GM12873 (cell line): Measurements from ENCODE around the gene VGLL4.

Experiments
- TF ChIP-seq, protein P1 (sequence below): IDR thresholded peaks from 2 replicates; pipeline ENCODE4 v1.5.1; 2012; ENCODE audit warnings: low read depth, mild to moderate bottlenecking, moderate library complexity, low read length, control low read depth; ENCODE audit not compliant: insufficient read depth; ENCODE audit errors: missing control alignments

The VGLL4 gene

DNA sequence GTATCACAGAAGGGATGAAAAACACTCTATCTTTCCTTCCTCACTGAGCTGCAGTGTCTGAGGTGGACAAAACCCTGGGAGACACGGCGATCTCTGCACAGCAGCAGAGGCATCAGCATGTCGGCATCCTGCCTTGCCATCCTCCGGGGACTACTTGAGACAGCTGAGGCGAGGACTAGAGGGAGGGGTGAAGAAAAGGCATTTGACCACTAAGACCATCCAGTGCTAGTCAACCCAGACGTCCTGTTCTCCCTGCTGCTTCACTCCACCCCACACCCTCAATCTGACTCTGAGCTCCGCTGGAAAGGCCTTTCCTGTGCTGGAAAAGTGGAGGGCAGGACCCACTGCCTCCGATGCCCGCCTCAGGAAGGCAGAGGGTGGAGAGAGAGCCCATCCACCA, 67.3 kb downstream of the VGLL4 start:
- TF ChIP-seq, protein P1, sequence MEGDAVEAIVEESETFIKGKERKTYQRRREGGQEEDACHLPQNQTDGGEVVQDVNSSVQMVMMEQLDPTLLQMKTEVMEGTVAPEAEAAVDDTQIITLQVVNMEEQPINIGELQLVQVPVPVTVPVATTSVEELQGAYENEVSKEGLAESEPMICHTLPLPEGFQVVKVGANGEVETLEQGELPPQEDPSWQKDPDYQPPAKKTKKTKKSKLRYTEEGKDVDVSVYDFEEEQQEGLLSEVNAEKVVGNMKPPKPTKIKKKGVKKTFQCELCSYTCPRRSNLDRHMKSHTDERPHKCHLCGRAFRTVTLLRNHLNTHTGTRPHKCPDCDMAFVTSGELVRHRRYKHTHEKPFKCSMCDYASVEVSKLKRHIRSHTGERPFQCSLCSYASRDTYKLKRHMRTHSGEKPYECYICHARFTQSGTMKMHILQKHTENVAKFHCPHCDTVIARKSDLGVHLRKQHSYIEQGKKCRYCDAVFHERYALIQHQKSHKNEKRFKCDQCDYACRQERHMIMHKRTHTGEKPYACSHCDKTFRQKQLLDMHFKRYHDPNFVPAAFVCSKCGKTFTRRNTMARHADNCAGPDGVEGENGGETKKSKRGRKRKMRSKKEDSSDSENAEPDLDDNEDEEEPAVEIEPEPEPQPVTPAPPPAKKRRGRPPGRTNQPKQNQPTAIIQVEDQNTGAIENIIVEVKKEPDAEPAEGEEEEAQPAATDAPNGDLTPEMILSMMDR: no peak

DNA sequence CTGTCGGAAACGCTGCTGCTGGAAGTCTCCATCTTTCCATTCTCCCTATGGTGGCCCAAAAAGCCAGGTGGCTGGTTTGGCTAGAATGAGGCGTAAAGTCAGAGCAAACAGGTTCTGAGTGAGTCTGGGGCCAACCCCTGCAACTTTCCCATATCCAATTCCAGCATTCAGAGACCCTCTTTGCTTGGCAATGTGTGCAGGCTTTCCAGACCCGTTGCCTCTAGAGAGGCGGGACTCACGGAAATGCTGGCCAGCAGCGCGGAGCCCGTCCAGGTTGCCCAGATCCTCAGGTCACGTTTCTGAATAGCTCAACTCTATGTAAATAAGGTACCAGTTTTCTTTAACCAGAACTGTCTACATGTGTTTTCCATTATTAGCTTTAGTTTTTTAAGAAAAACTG, 68.0 kb downstream of the VGLL4 start:
- TF ChIP-seq, protein P1: no peak

DNA sequence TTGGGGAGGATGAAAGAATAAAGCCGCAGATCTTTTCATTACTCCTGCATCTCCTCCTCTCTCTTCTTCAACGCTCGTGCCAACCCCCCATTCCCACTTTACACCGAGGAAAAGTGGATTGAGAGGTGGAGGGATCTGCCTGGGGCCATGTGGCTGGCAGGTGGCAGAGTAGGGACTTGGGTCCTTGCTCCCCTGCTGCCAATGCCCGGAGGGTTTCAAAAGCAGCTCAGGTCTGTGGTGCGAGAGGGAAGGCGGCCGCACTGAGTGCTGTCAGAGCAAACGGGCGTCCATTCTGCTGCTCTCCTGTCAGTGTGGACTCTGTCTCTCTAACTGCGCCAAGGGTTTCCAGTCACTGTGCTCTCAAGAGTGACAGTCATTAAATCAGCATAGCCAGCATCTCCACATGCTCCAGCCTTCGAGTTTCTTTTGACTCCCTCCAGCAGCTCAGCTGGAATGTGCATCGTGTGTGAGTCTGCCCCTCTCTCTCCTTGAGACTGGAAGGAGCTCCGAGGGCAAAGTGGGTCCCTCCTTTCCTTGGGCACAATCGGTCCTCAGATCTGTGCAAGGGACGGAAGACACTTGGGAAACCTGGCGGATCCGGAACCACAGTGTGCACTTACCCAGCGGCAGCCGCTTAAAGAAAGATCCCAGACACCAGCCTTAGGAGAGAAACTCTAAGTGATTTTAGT, 68.6 kb downstream of the VGLL4 start:
- TF ChIP-seq, protein P1: no peak

DNA sequence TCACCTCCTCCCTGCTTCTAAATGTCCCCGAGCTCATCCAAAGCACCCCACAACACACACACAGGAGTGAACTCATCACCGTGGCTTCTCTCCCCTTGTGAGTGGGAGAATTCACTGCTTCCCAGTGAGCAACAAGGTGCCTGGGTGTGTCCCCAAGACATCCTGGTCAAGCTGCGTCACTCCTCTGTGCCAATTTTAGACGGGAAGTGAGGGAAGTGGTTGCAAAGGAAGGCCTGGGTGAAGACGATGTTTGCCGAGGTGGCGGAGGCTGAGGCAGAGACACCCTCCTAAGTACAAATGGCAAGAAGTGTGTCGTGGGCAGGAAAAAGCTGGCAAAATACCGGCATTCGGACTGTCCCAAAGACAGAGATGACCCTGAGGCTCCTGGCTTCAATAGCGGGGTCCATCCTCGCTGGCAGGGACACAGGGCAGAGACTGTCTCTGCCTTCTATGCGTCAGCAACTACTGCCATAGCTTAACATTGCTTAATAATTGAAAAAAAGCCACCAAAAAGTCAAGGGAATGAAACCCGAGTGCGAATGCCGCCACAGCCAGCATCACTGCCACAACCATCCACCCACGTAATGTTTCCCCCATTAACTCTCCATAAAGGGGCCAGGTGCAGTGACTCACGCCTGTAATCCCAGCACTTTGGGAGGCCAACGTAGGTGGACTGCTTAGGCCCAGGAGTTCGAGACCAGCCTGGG, 72.8 kb downstream of the VGLL4 start:
- TF ChIP-seq, protein P1: no peak

DNA sequence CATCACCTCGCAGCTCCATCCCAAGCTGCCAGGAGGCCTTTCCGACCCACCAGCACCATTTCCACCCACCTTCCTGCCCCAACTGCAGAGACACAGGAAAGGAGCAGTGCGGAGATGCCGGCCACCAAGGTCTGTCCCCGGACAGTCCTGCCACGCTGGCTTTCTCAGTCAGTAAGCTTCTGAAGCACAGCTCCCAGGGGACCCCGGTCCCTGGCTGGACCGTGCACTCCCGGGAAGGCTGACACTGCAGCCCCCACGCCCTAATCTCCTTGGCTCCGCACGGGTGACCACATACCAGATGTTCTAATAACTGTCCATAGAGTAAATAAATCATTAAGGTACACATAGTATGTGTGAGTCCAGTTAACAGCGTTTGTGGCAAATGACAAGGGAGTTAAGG, 73.5 kb downstream of the VGLL4 start:
- TF ChIP-seq, protein P1: no peak

DNA sequence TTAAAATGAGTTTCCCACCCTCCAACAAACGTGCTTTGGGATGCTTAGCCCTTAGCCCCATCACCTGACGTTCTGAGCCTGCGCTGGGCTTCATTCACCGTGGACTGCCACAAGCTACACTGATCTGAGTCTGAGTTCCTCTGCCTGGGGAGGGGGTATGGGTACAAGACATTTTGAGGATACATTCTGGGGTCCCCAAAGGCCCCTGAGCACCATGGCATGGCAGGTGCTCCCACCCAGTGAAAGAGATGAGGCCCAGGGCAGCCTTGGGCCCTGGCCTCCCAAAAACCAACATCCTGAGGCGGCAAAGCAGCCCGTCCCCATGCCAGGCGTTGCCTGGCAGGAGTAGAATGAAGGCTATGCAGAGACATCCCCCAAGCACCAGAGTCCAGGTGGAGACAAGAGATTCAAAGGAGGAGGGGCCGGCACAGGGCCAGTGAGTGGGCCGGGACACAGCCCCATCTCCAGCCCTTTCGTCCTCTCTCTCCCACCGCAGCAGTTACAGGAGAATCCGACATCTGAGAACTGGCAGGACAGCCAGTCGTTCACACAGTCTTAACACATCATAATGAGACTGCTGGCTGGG, 74.5 kb downstream of the VGLL4 start:
- TF ChIP-seq, protein P1: no peak

DNA sequence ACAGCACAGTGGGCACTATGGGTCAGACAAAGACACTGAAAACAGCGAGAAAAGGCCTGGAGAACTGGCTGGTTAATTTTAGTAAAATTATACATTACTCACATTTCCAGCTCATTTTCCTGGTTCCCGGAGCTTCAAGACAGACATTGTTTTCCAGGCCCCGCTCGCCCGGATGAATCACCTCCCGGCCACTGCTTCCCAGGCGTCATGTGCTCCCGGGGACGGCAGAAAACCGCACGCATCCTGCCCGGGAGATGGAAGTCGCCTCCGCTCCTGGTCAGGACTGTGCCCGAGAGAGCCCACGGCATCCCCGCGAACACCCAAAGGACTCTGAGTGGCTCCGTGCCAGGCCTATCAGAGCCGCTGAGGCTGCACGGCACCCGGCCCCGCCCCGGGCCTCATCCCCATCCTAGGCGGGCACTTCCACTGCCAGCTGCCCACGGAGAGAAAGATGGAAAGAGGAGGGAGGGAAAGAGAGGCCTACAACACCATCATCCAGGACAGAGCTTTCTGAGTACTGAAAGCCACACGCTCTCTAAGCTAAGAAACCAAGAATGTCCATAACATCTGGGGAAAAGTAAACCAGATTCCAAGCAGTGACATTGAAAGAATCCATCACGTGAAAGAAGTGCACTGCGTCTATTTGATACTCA, 75.1 kb downstream of the VGLL4 start:
- TF ChIP-seq, protein P1: no peak
